ENCODE results near the gene BRD4.

DNA sequence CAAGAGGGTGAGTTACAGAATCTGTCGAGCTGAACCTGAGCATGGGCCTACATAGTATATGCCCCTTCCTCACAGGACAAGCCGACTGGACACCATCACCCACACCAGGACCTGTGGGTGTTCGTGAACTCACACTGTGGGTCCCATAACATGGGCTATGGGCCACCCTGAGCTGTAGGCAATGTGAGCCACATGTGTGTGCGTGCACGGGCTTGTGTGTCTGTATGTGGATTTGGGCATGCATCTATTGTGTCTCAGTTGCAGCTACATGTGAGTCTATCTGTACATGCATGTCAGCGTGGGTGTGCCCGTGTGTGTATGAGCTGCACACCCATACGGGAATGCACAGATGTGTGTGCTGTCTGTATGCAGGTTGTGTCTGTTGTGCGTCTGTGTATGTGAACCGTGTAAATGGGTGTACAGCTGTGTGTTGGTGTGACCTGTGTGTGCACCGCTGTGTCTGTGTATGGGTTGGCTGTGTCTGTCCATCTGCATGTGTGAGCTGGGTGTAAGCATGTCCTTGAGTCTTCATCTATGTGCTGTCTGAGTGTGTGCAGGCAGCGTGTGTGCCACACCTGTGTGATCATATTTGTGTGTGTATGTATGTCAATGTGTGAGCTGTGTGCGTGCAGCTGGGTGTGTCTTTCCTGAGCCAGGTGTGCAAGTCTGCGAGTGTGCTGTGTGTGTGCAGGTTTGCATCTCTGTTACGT is 133.2 kb downstream of the BRD4 start:
- TF ChIP-seq POLR2AphosphoS5 (IDR thresholded peaks at IDR 0.05) = no peak
- TF ChIP-seq EP300 (IDR thresholded peaks at IDR 0.05) = no peak
- TF ChIP-seq, protein P1, sequence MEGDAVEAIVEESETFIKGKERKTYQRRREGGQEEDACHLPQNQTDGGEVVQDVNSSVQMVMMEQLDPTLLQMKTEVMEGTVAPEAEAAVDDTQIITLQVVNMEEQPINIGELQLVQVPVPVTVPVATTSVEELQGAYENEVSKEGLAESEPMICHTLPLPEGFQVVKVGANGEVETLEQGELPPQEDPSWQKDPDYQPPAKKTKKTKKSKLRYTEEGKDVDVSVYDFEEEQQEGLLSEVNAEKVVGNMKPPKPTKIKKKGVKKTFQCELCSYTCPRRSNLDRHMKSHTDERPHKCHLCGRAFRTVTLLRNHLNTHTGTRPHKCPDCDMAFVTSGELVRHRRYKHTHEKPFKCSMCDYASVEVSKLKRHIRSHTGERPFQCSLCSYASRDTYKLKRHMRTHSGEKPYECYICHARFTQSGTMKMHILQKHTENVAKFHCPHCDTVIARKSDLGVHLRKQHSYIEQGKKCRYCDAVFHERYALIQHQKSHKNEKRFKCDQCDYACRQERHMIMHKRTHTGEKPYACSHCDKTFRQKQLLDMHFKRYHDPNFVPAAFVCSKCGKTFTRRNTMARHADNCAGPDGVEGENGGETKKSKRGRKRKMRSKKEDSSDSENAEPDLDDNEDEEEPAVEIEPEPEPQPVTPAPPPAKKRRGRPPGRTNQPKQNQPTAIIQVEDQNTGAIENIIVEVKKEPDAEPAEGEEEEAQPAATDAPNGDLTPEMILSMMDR (IDR thresholded peaks at IDR 0.05) = no peak
- TF ChIP-seq POLR2A (IDR thresholded peaks at IDR 0.05) = no peak

All from upper lobe of left lung (tissue), 4 donors.